SH-SY5Y (cell line): ENCODE results near the gene INTS6.

Experiments
- GATA2 ChIP-seq: IDR thresholded peaks from 2 replicates; pipeline ENCODE4 v1.6.1; 2011; ENCODE audit warnings: mild to moderate bottlenecking, low read depth, low read length
- GATA3 ChIP-seq: IDR thresholded peaks from 2 replicates; pipeline ENCODE4 v1.6.1; 2011; ENCODE audit warnings: low read depth, mild to moderate bottlenecking, low read length, moderate library complexity

DNA sequence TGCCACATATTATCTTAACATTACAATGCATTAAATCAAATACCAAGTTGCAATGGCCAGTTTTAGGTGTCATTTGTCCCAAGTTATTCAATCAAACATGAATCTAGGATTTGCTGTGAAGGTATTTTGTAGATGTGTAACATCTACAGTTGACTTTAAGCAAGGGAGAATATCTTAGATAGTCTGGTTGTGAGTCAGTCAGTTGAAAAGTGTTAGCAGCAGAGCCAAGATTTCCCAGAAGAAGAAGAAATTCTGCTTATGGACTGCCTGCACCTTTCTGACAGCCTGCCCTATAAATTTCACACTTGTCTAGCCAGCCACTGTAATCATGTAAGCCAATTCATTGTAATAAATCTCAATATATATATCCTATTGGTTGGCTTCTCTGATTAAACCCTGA is 41.3 kb upstream of the INTS6 start:
- TF ChIP-seq GATA3 = no peak
- no peak for TF ChIP-seq GATA2
